GM21786 (cell line): ENCODE measurements around the gene NBEAL2.

Experiments used
- ATAC-seq: cut with Tn5 transposase; IDR thresholded peaks from one replicate; pipeline ENCODE4 v1.9.1; 2021; ENCODE audit not compliant: unreplicated experiment

NBEAL2 gene

DNA sequence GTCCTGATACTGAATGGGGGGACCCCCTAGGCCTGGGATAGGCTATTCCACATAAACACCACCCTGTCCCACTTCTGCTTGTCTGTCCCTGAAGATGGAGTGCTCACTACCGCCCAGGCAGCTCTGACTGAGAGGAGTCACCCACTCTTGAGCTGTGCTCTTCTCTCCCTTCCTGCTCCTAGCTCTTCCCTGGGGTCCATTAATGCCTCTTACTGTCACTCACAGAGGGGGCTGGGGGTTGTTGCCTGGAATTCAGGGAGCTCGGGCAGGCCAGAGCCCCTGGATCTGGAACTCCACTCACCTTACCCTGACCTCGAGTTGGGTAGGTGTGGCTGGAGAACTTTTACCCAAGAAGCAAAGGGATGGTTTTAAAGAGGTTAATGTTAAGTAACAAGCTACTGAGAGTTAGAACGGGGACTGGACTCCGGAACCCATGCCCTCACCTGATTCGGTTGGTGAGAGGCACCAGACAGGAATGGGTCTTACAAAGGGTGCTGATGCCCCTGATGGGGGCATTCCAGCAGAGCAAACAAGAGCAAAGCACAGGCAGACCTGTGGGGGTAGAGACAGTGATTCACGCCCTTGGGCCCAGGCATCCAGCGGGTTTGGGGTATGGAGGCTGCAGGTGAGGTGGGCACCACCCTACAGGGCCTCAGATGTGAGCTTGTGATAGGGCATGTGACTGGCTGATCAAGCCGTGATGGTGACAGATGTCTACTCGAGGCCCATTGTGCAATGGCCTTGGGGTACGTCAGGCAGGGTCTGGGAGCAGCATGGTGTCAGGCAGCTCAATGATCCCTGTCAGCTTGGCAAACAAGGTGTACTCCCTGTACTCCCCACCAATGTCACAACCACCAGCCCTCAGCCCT lies 5.4 kb downstream of the NBEAL2 start:
- ATAC-seq, result no peak

- no peak for ATAC-seq
Observed at GRCh38 chr3:46985588-46985987, 6.1 kb downstream of the NBEAL2 start.

- no peak for ATAC-seq
Observed at GRCh38 chr3:46986055-46986730, 6.7 kb downstream of the NBEAL2 start.

- ATAC-seq, result no peak
Observed at GRCh38 chr3:46986782-46987310, 7.4 kb downstream of the NBEAL2 start.

DNA sequence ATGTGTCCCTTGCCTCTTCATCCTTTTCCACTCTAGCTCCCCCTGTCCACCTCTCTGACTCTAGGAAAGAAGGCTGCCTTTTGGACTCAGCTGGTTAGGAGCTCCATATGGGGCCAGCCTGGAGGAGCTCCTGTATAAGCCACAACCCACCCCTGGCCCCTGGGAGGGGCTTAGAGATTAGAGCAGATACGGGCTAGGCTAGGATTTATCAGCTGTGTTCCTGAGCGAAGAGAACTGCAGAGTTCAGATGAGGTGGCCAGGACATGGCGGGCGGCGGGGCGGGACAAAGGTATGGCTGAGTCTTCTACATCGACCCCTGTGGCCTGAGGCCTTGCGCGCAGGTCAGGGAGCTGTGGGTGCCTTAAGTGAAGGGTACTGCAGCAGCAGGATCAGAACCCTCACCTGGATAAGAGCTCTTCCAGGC lies 7.9 kb downstream of the NBEAL2 start:
- ATAC-seq, result no peak

GRCh38 chr3:46987743-46988401 lies 8.4 kb downstream of the NBEAL2 start:
- ATAC-seq, result peak; percentile 62

DNA sequence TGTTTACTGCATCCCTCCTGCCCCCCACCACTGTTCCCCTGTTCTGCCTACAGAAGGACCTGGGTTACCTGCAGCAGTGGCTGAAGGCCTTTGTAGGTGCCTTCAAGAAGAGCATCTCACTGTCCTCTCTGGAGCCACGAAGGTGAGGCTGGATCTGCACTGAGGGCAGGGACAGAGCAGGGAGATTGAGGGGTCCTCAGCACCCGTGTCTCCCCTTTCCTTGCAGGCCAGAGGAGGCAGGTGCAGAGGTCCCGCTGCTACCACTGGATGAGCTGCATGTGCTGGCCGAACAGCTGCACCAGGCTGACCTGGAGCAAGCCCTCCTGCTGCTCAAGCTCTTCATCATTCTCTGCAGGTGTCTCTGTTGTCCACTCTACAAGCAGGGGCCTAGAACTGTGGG lies 9.2 kb downstream of the NBEAL2 start:
- ATAC-seq, result no peak

- no peak for ATAC-seq
Observed at GRCh38 chr3:46989146-46989810, 9.8 kb downstream of the NBEAL2 start.

DNA sequence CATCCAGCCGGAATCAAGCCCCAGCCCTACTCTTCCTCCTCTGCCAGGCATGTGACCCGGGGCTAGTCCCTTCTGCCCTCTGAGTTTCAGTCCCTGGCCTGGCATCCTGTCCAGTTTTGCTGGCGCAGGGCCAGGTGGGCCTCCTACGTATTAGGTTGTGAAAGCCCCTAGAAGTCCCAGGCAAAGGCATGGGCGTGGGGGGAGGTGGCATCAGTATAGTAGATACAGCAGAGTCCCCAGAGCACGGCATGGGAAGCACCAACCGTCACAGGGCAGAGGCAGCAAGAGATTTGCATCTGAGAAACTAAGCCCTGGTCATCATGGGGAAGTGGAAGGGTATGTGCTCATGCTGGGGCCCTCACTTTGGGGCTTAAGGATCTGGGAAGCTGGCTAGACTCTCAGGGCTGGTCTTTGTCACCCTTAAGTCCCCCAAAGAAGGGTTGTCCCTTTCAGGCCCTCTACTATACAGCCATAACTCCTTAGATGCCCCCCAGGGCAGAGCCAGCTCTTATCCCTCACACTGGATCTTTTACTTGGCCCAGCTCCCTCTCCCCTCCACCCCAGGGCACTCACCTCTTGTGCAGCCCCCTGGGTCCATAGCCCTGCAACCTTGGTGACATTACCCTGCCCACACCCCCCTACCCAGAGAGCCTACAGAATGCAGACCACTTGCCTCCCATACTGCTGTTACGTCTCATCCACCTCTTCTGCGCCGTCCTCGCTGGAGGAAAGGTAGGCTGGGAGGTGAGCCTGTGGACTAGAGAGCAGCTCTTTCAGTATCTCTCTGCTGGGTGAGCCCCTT lies 11.3 kb downstream of the NBEAL2 start:
- ATAC-seq, result peak; percentile 43

DNA sequence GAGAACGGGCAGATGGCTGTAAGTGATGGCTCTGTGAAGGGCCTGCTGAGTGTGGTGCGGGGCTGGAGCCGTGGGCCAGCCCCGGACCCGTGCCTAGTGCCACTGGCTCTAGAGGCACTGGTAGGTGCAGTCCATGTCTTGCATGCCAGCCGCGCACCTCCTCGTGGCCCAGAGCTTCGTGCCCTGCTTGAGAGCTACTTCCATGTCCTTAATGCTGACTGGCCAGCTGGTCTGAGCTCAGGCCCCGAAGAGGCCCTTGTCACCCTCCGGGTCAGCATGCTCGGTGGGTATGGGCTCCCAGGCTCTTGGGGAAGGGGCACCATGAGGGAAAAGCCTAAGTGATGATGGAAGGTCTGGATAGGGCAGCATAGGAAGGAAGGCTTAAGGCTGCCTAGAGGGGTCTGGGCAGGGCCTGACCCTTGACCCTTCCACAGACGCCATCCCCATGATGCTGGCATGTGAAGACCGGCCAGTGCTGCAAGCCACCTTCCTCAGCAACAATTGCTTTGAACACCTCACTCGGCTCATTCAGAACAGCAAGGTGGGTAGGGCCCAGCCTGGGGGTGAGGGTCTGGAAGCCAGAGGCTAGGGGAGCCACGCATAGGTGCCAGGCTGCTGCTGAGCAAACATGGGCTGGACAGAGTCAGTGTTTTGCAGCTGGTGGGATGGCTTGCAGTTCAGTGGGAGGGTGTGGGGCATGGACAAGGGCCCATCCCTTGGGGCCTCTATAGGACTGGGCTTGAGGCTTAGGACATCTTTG lies 12.1 kb downstream of the NBEAL2 start:
- ATAC-seq, result no peak

GRCh38 chr3:46992231-46992630 lies 12.8 kb downstream of the NBEAL2 start:
- no peak for ATAC-seq

DNA sequence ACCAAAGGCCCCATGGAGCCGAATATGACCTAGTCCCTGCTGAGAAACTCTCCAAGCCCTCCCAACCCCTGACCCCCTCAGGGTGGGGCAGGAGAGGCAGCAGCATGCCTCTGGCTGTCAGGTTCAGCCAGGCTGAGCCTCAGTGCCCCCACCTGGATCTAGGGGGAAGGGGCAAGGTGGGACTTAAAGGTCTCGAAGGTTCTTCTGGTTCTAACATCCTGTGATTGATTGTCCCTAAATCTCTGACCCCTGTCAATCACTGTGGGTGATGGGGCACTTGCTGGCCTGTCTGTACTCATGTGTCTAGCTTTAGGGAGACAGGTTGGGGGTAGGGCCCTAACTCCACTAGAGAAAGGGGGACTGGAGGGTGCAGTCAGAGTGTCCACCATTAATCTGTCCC lies 13.8 kb downstream of the NBEAL2 start:
- ATAC-seq, result no peak

DNA sequence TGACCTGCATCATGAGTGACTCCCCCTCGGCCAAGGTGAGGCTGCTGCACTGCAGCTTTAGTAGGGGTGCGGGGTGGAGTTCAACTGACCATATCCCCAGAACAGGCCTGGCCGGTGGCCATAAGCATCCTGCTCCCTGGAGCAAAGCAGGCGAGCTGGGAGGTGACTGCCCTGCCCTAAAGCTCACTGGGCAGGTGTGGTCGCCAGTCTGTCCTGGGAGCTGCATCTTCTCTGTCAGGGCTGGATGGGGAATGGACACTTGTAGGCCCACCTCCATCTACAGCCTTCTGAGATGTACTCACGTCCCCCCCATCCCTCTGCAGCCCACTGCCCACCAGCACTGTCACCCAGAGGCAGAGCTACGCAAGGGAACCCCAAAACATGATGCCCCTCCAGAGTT lies 14.5 kb downstream of the NBEAL2 start:
- ATAC-seq, result no peak

DNA sequence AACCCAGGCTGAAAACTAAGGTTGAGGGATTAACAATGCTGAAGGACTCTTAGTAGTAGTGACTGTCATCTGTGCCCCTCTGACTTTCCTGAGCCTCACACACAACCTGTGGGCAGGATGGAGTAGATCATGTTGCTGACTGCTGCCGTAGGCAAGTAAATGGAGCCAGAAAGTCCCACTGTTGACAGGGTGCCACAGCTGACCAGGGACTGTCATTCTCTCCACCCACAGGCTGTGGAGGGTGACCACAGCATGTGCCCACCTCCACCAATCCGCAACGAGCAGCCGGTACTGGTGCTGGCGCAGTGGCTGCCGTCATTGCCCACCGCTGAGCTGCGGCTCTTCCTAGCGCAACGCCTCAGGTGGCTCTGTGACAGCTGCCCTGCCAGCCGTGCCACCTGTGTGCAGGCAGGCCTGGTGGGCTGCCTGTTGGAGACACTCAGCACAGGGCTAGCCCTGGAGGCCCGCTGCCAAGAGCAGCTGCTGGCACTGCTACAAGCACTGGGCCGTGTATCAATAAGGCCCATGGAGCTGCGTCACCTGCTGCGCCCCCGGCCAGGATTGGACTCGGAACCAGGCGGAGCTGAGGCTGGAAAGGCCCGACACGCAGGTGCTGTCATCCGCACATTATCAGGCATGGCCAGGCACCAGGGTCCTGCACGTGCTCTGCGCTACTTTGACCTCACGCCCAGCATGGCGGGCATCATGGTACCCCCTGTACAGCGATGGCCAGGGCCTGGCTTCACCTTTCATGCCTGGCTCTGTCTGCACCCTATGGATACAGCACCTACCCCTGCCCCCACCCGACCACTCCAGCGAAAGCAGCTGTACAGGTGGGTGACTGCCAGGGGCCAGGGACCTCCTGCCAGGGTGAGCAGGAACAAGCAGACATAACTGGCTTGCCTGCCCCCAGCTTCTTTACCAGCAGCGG lies 15.6 kb downstream of the NBEAL2 start:
- no peak for ATAC-seq

DNA sequence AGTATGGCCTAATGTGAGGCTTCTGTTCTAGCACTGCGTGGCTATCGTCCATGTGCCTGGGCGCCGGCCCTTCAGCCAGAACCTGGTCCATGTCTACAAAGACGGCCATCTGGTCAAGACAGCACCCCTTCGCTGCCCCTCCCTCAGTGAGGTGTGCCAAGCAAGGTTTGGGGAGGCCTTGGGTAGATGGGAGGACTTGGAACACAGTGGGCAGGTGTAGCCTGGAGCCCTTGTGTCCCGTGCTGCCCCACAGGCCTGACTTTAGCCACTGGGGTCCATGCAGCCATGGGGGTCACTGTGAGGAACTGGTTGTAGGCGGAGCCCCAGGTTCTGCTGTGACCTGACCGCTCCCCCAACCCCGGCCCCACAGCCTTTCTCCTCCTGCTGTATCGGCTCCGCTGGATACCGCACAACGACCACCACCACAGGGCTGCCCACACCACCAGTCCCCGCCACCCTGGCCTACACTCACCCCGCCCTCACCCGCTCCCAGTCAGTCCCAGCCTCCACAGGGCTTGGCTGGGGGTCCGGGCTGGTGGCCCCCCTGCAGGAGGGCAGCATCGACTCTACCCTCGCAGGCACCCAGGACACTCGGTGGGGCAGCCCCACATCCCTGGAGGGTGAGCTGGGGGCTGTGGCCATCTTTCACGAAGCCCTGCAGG lies 16.6 kb downstream of the NBEAL2 start:
- ATAC-seq, result no peak

DNA sequence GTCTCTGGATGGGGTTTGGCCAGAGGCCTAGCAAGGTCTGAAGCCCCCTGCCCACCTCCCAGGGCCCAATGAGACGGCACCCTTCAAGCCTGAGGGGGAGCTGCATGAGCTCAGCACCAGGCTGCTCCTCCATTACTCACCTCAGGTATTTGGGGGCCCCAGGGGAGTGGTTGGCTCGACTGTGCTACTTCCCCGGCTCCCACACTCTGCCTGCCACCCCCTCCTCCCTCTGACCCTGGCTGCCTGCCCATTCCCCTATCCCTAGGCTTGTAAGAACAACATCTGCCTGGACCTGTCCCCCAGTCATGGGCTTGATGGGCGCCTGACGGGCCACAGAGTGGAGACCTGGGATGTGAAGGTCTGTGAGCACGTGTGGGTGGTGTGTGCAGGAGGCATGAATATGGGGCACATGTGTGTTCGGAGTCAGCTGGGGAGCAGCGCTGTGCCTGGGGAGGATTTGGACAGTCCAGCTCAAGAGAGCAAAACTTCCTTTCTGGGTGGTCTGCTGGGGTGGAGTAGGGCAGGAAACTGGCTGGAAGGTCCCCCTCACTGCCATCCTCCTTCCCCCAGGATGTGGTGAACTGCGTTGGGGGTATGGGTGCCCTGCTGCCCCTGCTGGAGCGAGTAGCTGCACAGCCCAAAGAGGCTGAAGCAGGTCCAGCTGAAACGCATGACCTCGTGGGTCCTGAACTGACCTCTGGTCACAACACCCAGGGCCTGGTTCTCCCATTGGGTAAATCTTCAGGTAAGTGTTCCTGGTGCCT lies 17.4 kb downstream of the NBEAL2 start:
- ATAC-seq, result no peak

DNA sequence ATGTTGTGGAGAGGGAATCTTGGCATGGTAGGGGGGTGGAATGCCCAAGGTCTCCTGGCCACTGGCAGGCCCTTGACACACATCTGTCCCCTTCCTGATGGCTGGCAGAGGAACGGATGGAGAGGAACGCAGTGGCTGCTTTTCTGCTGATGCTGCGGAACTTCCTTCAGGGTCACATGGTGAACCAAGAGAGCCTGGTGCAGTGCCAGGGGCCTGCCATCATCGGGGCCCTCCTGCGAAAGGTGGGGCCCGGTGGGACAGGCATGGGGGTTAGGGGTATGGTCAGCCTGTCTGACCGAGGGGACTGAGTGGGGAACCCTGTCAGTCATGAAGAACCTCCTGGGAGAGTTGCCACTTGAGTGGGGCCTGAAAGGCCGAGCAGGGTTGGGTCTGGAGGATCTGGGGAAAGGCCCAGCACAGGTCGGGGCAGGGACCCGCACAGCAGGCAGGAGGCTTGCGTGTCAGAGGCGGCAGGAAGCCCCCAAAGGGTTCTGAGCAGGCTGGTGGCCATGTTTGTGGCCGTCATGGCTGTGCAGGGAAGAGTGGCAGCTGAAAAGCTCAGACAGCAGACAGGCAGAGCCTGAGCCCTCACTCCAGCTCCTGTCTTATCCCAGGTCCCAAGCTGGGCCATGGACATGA lies 18.1 kb downstream of the NBEAL2 start:
- ATAC-seq, result no peak
